Renal cortical epithelial cell (primary cell): ENCODE measurements around the gene DBI. TPM values are rescaled to one million over a fixed set of nuclear protein-coding genes. Genes with fewer than 3 reads are reported as not detected.

Experiments used
- DNase-seq: peaks from one replicate; pipeline ENCODE4 v3.0.0-alpha.2; 2011; ENCODE audit warnings: low read depth
- total RNA-seq: library from RNA; depleted of rRNA; stranded (reverse); fragments of >200 nt; gene quantifications from 2 replicates; pipeline ENCODE4 v1.2.3, GENCODE V29; 2014

Gene DBI
- 103 and 126 TPM in 2 replicates for total RNA-seq

GRCh38 chr2:119366649-119367471 is at the start of gene DBI, which contains the start of gene C2orf76:
Gene DBI, plus strand, starts transcription at chr2:119366977. Its CDS starts 75 bp downstream, at chr2:119367052.
Gene C2orf76, minus strand, starts transcription at chr2:119366834. Its CDS starts 26,875 bp downstream, at chr2:119339959.
- DNase-seq = peak; percentile 93

- DNase-seq = no peak
These were observed 49.2 kb upstream of the DBI start for GRCh38 chr2:119317554-119317953.

GRCh38 chr2:119319593-119319992 is 47.2 kb upstream of the DBI start:
- no peak for DNase-seq

- no peak for DNase-seq
These were observed 43.3 kb upstream of the DBI start for GRCh38 chr2:119323459-119323858.

GRCh38 chr2:119324685-119325270 is 42.0 kb upstream of the DBI start:
- DNase-seq = no peak

GRCh38 chr2:119326938-119327337 is 39.8 kb upstream of the DBI start:
- DNase-seq = no peak

GRCh38 chr2:119327431-119327830 is 39.3 kb upstream of the DBI start:
- no peak for DNase-seq

GRCh38 chr2:119332953-119333352 is 33.8 kb upstream of the DBI start:
- DNase-seq = no peak

- DNase-seq = peak; percentile 16
These were observed 33.4 kb upstream of the DBI start for GRCh38 chr2:119333360-119333759.

- DNase-seq = no peak
These were observed 32.9 kb upstream of the DBI start for GRCh38 chr2:119333833-119334232.

- no peak for DNase-seq
These were observed 29.0 kb upstream of the DBI start for GRCh38 chr2:119337749-119338148.

GRCh38 chr2:119338272-119338671 is 28.5 kb upstream of the DBI start:
- DNase-seq = no peak

GRCh38 chr2:119338826-119339561 is 27.8 kb upstream of the DBI start:
- no peak for DNase-seq

GRCh38 chr2:119339562-119339923 is 27.2 kb upstream of the DBI start:
- no peak for DNase-seq

GRCh38 chr2:119341684-119342083 is 25.1 kb upstream of the DBI start:
- DNase-seq = no peak

GRCh38 chr2:119349289-119349688 is 17.5 kb upstream of the DBI start:
- DNase-seq = no peak

- DNase-seq = no peak
These were observed 16.3 kb upstream of the DBI start for GRCh38 chr2:119350311-119350998.

GRCh38 chr2:119352357-119352756 is 14.4 kb upstream of the DBI start:
- DNase-seq = peak; percentile 39

- no peak for DNase-seq
These were observed 11.9 kb upstream of the DBI start for GRCh38 chr2:119354860-119355259.

GRCh38 chr2:119359774-119360173 is 7.0 kb upstream of the DBI start:
- no peak for DNase-seq

- no peak for DNase-seq
These were observed 6.3 kb upstream of the DBI start for GRCh38 chr2:119360423-119360966.

GRCh38 chr2:119364798-119365197 is 2.0 kb upstream of the DBI start:
- DNase-seq = no peak
